Esophagus muscularis mucosa (tissue), 4 donors: ENCODE results near the gene ELK4. TPM values are rescaled to one million over a fixed set of nuclear protein-coding genes. Genes with fewer than 3 reads are reported as not detected.

Source experiments
- DNase-seq: peaks from one replicate; pipeline ENCODE4 v3.0.0-alpha.2; 2017; ENCODE audit errors: extremely low spot score
- H3K27ac ChIP-seq, 4 donors: fragments of 200-600 bp; sonication (generic); replicated peaks in 1 of 4; 1 replicate in 3 of 4; 2 replicates in 1 of 4; pipeline ENCODE4 v1.5.1; 2016 to 2019; ENCODE audit warnings: mild to moderate bottlenecking in 1 of 4
- H3K27me3 ChIP-seq, 4 donors: fragments of 200-600 bp; sonication (generic); one replicate each; pipeline versions ENCODE4 v1.5.1 to v1.6.0; 2016 to 2019
- H3K36me3 ChIP-seq, 4 donors: fragments of 200-600 bp; sonication (generic); one replicate each; pipeline ENCODE4 v1.5.1; 2016 to 2019
- H3K4me1 ChIP-seq, 4 donors: fragments of 200-600 bp; sonication (generic); one replicate each; pipeline ENCODE4 v1.5.1; 2016 to 2019
- H3K4me3 ChIP-seq, 4 donors: fragments of 200-600 bp; sonication (generic); 1 replicate in 2 of 4; 2 replicates in 2 of 4; pipeline ENCODE4 v1.5.1; 2016 to 2019; ENCODE audit warnings: mild to moderate bottlenecking in 4 of 4, moderate library complexity in 1 of 4
- H3K9me3 ChIP-seq, 4 donors: fragments of 200-600 bp; sonication (generic); 1 replicate in 3 of 4; 2 replicates in 1 of 4; pipeline ENCODE4 v1.5.1; 2016 to 2019
- EP300 ChIP-seq: sonication (generic); formaldehyde crosslinking; IDR thresholded peaks from one replicate; pipeline ENCODE4 v1.6.1; 2017; ENCODE audit warnings: antibody characterized with exemption
- POLR2A ChIP-seq: fragments of 450-650 bp; IDR thresholded peaks from one replicate; pipeline ENCODE4 v1.6.1; 2017; ENCODE audit warnings: antibody characterized with exemption, moderate library complexity, mild to moderate bottlenecking, low read depth
- POLR2AphosphoS5 ChIP-seq, 2 donors: sonication (generic); formaldehyde crosslinking; IDR thresholded peaks; one replicate each; pipeline ENCODE4 v1.6.1; 2017; ENCODE audit warnings: antibody characterized with exemption in 2 of 2
- WGBS: methylation state at CpG from one replicate; pipeline ENCODE4 v1.1.5; 2018; 5-methylcytosine and 5-hydroxymethylcytosine counted together
- intact Hi-C: fragments of 100-400 bp; cut with DNase I; formaldehyde crosslinking; loops from one replicate; pipeline ENCODE4 v1.15.1; 2023
- total RNA-seq, 4 donors: library from RNA; depleted of rRNA; stranded (reverse); fragments of >200 nt; gene quantifications; one replicate each; pipeline versions ENCODE4 v1.1.0 to v1.2.1, GENCODE V29; 2016
- TF ChIP-seq, protein P1 (sequence below), 3 experiments: fragments of 200-600 bp in 2 of 3; fragments of 450-650 bp in 1 of 3; sonication (generic) in 2 of 3; IDR thresholded peaks; one replicate each; pipeline ENCODE4 v1.5.1; 2017 to 2019; ENCODE audit warnings: antibody characterized with exemption in 3 of 3, mild to moderate bottlenecking in 2 of 3, moderate library complexity in 1 of 3

Gene ELK4
- total RNA-seq, 4 donors from 2014 or later: 18.7 to 23.2 (median 20.5) TPM

DNA sequence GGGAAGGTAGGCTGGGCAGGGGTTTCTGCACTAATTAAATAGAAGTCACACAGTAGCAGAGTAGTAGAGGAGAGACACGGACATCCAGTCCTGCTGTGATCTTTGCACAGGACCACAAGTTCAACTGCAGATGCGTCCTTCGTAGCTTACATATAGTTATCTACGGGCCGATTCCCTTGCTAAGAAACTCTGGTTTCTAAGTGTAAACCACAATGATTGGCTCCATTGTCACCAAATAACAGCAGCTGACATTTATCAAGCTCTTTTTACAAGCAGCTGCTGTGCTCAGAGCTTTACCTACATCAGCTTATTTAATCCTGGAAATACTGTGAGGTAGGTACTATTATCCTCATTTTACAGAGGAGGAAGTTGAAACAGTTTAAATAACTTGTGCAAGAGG lies 45.4 kb upstream of the ELK4 start:
- H3K27ac ChIP-seq: no peak overlapping the region
- WGBS: 89% methylated on average over 5 of the region's 5 CpGs

DNA sequence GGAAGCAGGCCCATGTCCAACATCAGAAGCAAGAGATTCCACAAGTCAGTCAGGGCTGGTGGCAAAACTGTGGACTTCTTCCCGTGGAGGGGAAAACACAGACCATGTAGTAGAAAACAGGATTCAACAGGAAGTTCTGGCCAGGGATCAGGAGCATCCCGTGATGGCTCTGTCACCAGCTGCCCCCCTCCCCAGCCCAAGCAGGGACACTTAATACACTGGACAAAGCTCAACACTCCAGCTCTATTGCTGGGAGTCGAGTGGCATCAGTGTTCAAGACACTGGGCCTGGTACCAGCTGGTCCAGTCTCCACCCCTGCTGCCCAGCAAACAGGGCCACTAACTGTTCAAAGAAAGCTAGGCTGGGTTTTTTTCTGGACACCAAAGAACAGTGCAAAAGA lies 44.8 kb upstream of the ELK4 start:
- 62% methylated on average over 3 of the region's 3 CpGs for WGBS
- TF ChIP-seq EP300: no peak
- TF ChIP-seq POLR2A: no peak
- no peak for TF ChIP-seq POLR2AphosphoS5 (IDR thresholded peaks at IDR 0.05)
- TF ChIP-seq, protein P1, sequence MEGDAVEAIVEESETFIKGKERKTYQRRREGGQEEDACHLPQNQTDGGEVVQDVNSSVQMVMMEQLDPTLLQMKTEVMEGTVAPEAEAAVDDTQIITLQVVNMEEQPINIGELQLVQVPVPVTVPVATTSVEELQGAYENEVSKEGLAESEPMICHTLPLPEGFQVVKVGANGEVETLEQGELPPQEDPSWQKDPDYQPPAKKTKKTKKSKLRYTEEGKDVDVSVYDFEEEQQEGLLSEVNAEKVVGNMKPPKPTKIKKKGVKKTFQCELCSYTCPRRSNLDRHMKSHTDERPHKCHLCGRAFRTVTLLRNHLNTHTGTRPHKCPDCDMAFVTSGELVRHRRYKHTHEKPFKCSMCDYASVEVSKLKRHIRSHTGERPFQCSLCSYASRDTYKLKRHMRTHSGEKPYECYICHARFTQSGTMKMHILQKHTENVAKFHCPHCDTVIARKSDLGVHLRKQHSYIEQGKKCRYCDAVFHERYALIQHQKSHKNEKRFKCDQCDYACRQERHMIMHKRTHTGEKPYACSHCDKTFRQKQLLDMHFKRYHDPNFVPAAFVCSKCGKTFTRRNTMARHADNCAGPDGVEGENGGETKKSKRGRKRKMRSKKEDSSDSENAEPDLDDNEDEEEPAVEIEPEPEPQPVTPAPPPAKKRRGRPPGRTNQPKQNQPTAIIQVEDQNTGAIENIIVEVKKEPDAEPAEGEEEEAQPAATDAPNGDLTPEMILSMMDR (IDR thresholded peaks at IDR 0.05): no peak
- DNase-seq: no peak
- H3K4me3 ChIP-seq: no peak overlapping the region
- peaks cover 18 to 21% (median 21%) of the 10 kb centered on the region in 4 donors for H3K4me1 ChIP-seq
- intact Hi-C loops: no loop called here
- H3K27ac ChIP-seq: no peak overlapping the region
- H3K36me3 ChIP-seq: no peaks in the 10 kb centered on the region
- H3K27me3 ChIP-seq: no peaks in the 10 kb centered on the region
- no peaks in the 10 kb centered on the region for H3K9me3 ChIP-seq

More for the DNA sequence above, 45.4 kb upstream of the ELK4 start:
- Histone ChIP-seq H3K27me3 (no peaks in the 10 kb centered on the region), H3K36me3 (no peaks in the 10 kb centered on the region), H3K4me3 (no peak overlapping the region), H3K4me1 (peaks cover 18 to 21% (median 21%) of the 10 kb centered on the region in 4 donors), H3K9me3 (no peaks in the 10 kb centered on the region)
- intact Hi-C loops: no loop called here
- no peak for DNase-seq
- TF ChIP-seq POLR2A (no peak), EP300 (no peak), POLR2AphosphoS5 (IDR thresholded peaks at IDR 0.05) (no peak)
- TF ChIP-seq, protein P1 (IDR thresholded peaks at IDR 0.05): no peak

DNA sequence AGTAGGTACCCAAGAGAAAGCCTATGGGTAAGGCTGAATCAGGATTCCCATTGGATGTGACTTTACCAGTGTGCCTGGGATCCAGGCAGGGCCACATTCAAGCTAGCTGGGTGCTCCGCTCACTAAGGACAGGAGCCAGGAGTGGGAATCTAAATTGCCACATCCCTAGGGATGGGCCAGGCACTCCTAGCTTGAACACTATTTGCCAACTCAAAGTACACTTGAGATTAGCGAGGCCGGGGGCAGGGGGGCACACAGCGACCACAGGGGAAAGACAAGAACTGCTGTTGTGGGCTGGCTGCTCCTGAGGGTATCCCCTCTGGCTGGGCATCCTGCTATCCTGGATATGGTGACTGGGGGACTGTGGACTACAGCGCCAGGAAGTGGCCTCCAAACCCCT lies 44.2 kb upstream of the ELK4 start:
- Histone ChIP-seq H3K4me1 (peaks cover 18 to 21% (median 21%) of the 10 kb centered on the region in 4 donors), H3K36me3 (no peaks in the 10 kb centered on the region), H3K4me3 (no peak overlapping the region), H3K27ac (no peak overlapping the region), H3K9me3 (no peaks in the 10 kb centered on the region), H3K27me3 (peaks cover 0 to 2% (median 0%) of the 10 kb centered on the region in 4 donors)
- 97% methylated on average over 4 of the region's 5 CpGs for WGBS
- no peak for DNase-seq
- intact Hi-C loops: no loop called here
- no peak for TF ChIP-seq EP300

DNA sequence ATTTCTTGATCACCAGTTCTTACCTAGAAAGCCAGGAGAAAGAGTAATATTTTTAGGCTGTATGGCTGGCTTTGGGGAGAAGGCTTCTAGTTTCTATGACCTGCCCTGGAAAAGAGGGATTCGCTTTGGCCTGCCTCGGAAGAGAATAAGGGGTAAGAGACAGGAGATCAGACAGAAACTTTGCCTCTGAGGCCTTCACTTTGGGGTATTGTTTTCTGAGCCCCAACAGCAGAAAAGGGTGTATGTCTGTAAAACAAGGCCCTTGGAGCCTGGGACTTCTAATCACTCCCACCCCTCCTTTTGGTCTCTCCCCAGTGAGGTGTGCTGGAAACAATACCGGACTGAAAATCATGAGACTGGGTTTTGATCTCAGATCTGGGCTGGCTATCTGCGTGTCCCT lies 43.4 kb upstream of the ELK4 start:
- H3K27ac ChIP-seq: no peak overlapping the region
- H3K27me3 ChIP-seq: peaks cover 0 to 9% (median 0%) of the 10 kb centered on the region in 4 donors
- intact Hi-C loops: no loop called here
- no peak overlapping the region for H3K4me3 ChIP-seq
- WGBS: 100% methylated on average over 4 of the region's 4 CpGs
- DNase-seq: no peak
- H3K9me3 ChIP-seq: no peaks in the 10 kb centered on the region
- peaks cover 14 to 22% (median 15%) of the 10 kb centered on the region in 4 donors for H3K4me1 ChIP-seq
- TF ChIP-seq, protein P1 (IDR thresholded peaks at IDR 0.05): no peak
- TF ChIP-seq POLR2AphosphoS5 (IDR thresholded peaks at IDR 0.05): no peak
- no peak for TF ChIP-seq POLR2A
- TF ChIP-seq EP300: no peak
- no peaks in the 10 kb centered on the region for H3K36me3 ChIP-seq

DNA sequence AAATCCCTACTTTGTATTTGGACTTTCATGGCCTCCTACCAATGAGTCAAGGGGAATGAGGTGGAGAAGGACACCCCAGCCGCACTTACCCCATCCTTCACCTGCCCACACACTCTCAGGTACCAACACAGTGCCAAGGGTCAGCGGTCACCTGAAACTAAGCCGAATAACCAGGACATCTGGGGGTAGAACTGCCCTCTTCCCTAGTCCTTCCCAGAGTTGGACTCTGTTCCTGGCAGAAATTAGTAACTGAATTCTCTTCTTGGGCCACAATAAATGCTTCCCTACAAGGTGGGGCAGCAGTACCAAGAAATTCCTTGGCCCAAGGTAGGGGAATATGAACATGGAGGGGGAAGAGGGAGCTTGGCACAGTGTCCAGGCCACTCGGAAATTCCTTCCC lies 41.2 kb upstream of the ELK4 start:
- no peaks in the 10 kb centered on the region for H3K36me3 ChIP-seq
- peaks cover 0 to 21% (median 9%) of the 10 kb centered on the region in 4 donors for H3K4me1 ChIP-seq
- no peak for DNase-seq
- 81% methylated on average over 4 of the region's 4 CpGs for WGBS
- intact Hi-C loops: no loop called here
- H3K27ac ChIP-seq: no peak overlapping the region
- H3K9me3 ChIP-seq: no peaks in the 10 kb centered on the region
- peaks cover 0 to 28% (median 0%) of the 10 kb centered on the region in 4 donors for H3K27me3 ChIP-seq
- TF ChIP-seq, protein P1 (IDR thresholded peaks at IDR 0.05): no peak
- TF ChIP-seq POLR2A (no peak), POLR2AphosphoS5 (IDR thresholded peaks at IDR 0.05) (no peak)
- H3K4me3 ChIP-seq: no peak overlapping the region
